ENCODE results near the gene ARHGAP26. TPM values are rescaled to one million over a fixed set of nuclear protein-coding genes. Genes with fewer than 3 reads are reported as not detected.

Gene ARHGAP26
- total and polyA plus RNA-seq, 2 experiments from 2014 or later, result 9.5 to 16.8 TPM

GRCh38 chr5:142938266-142938880 is 168.2 kb downstream of the ARHGAP26 start (continued):
- TF ChIP-seq ETS1 (IDR thresholded peaks at IDR 0.05) (no peak), NANOG (IDR thresholded peaks at IDR 0.05; ENCODE audit: borderline replicate concordance) (no peak), EZH2 (IDR thresholded peaks at IDR 0.05; ENCODE audit: low read depth, unreplicated experiment) (no peak), JUNB (IDR thresholded peaks at IDR 0.05; ENCODE audit: unreplicated experiment) (no peak)
- TF ChIP-seq, protein P1, sequence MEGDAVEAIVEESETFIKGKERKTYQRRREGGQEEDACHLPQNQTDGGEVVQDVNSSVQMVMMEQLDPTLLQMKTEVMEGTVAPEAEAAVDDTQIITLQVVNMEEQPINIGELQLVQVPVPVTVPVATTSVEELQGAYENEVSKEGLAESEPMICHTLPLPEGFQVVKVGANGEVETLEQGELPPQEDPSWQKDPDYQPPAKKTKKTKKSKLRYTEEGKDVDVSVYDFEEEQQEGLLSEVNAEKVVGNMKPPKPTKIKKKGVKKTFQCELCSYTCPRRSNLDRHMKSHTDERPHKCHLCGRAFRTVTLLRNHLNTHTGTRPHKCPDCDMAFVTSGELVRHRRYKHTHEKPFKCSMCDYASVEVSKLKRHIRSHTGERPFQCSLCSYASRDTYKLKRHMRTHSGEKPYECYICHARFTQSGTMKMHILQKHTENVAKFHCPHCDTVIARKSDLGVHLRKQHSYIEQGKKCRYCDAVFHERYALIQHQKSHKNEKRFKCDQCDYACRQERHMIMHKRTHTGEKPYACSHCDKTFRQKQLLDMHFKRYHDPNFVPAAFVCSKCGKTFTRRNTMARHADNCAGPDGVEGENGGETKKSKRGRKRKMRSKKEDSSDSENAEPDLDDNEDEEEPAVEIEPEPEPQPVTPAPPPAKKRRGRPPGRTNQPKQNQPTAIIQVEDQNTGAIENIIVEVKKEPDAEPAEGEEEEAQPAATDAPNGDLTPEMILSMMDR (conservative IDR thresholded peaks at IDR 0.05; ENCODE audit: low read depth in 2 of 2), result no peak

DNA sequence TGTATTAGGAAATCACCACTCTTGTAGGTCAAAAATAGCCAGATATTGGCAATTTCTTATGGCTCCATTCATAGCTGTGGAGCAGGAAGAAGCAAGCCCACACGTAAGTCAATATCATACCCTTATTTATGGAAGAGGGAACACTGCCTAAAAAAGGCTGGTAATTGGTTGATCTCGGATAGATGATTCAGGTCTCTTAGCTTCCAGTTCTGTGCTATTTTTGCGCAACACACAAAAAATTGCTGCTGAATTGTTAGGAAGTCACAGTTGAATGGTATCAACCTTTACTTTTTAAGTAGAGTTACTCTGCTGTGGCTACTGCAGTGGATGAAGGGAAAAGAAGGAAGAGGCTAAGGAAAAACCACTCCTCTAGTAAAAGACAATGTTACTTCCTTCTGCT is 168.8 kb downstream of the ARHGAP26 start:
- Histone ChIP-seq H3K9me2 (ENCODE audit: insufficient read depth) (no peaks in the 10 kb centered on the region), H3K27ac (ENCODE audit: low read depth) (no peak overlapping the region), H3K36me3 (ENCODE audit: insufficient read depth) (no peaks in the 10 kb centered on the region), H3K4me1 (ENCODE audit: insufficient read depth) (no peaks in the 10 kb centered on the region), H2AFZ (no peak overlapping the region), H3K79me2 (replicated peaks; ENCODE audit: insufficient read depth) (no peaks in the 10 kb centered on the region), H3F3A (replicated peaks; ENCODE audit: low read depth) (no peaks in the 10 kb centered on the region), H3K4me2 (no peak overlapping the region), H3K27me3 (ENCODE audit: insufficient read depth) (no peaks in the 10 kb centered on the region), H3K4me3 (no peak overlapping the region), H4K20me1 (replicated peaks; ENCODE audit: insufficient read depth) (no peaks in the 10 kb centered on the region; the same call in 1 of the 2 replicates)
- Mint-ChIP-seq H3K4me1 (no peaks in the 10 kb centered on the region), H3K27me3 (ENCODE audit: insufficient read depth, low read depth, poor library complexity) (no peaks in the 10 kb centered on the region), H3K27ac (no peak overlapping the region), H3K9me3 (no peaks in the 10 kb centered on the region), H3K36me3 (ENCODE audit: low read depth) (no peaks in the 10 kb centered on the region), H3K4me3 (no peak overlapping the region)
- ATAC-seq (no peak), DNase-seq (ENCODE audit: low spot score) (no peak)
- TF ChIP-seq ETS1 (IDR thresholded peaks at IDR 0.05) (no peak), REST (IDR thresholded peaks at IDR 0.05; ENCODE audit: unreplicated experiment) (no peak), EZH2phosphoT487 (IDR thresholded peaks at IDR 0.05; ENCODE audit: unreplicated experiment) (no peak), STAT1 (IDR thresholded peaks at IDR 0.05; ENCODE audit: unreplicated experiment) (no peak), ZNF114 (CRISPR knock-in tag; IDR thresholded peaks at IDR 0.05) (no peak), JUNB (IDR thresholded peaks at IDR 0.05; ENCODE audit: unreplicated experiment) (no peak), CREB1 (CRISPR knock-in tag; IDR thresholded peaks at IDR 0.05; ENCODE audit: low read depth) (no peak), ZNF331 (CRISPR knock-in tag; IDR thresholded peaks at IDR 0.05; ENCODE audit: low read depth) (no peak), POLR2AphosphoS5 (IDR thresholded peaks at IDR 0.05; ENCODE audit: low read depth) (no peak), NANOG (IDR thresholded peaks at IDR 0.05; ENCODE audit: borderline replicate concordance) (no peak)
- TF ChIP-seq, protein P1 (conservative IDR thresholded peaks at IDR 0.05; ENCODE audit: low read depth in 2 of 2), result no peak

All from GM23338 (cell line).